ENCODE results near the gene TSSK2.
A peak's percentile ranks its signal among the peaks of the same experiment; 100 is the strongest.

The TSSK2 gene

DNA sequence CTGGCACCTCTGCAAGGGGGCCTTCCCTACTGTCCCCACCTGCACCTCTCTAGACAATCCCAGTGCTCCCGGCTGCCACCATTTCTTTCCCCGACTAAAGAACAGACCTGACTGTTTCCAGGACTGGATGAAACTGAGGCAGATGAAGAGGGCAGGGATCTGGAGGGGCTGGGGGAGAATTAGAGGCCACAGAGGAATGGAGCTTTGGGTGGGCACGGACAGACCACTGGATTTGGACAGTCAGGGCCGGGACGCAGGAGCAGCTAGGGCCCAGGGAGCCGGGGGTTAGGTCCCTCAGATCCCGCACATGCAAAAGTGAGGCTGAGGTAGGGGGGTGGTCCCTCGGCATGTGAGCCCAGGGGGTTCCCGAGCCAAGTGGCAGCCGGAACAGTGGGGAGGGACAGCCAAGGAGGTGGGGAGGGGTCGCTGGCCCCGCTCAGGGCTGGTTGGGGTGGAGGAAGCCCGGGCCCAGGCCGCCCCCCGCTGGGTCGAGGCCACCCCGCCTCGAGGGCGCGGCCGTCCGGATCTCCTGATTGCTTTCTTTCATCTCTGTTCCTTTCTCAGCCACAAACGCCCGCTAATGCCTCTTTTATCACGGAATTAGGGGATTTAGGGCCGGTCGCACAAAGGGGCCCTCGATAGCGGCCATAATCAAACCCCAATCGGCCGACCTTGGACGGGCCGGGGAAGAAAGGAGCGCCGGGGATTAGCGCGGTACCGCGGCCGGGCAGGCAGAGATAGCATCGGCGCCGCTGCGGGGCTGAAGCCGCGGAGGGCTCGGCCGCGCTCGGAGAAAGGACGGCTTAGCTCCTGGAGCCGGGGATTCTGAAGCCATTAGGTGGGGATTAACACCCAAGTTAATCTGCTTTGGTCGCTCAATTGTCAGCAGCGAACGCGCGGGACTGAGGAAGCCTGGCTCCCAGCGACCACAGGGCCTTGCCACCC is 38.2 kb downstream of the TSSK2 start:
- no peak for DNase-seq (ENCODE audit: low read depth in 2 of 2)

GRCh38 chr22:19169947-19170318 is 38.8 kb downstream of the TSSK2 start:
- DNase-seq (ENCODE audit: low read depth in 2 of 2): no peak

- DNase-seq (ENCODE audit: low read depth in 2 of 2): no peak
Observed at GRCh38 chr22:19172213-19173046, 41.3 kb downstream of the TSSK2 start.

GRCh38 chr22:19173047-19174035 is 42.2 kb downstream of the TSSK2 start:
- no peak for DNase-seq (ENCODE audit: low read depth in 2 of 2)

DNA sequence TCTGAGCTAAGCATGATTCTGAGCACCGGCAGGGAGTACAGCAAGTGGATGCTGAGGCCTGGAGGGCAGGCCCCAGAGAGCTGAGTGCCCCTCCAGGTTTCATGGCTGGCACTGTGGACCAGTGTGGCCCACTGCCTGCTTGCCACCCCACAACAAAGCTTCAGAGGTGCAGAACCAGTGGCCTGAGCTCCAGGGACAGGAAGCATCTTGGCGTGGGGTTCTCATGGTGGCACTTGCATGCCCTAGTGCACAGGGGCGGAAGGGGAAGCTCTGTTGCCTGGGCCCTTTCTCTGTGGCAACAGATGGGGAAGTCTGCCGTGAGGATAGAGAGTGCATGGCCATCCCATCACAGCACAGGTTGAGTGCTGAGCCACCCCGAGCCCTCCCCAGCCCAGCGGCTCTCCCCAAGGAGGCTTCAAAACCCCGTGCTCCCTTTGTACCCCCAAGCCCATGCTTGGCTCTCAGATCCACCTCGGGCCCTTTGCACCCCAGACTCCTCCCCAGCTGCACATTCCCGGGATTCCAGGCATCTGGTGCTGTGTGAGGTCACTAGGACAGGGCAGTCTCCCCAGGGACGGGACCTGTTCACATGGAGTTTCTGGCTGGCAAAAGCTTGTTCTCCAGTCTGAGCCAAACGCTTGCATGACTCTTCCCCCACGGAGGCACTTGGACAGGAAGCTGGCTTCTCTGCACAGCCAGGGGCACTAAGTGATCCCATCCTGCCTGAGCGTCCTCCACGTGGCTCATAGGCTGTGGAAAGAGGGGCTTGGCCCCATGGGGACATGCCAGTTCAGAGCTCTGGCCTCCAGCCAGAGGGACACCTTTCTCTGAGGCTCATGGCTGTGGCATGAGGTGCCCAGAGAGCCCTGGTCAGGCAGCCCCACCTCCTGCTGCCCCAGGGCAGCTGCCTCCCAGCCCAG is 43.3 kb downstream of the TSSK2 start:
- DNase-seq (ENCODE audit: low read depth in 2 of 2): no peak

- DNase-seq (ENCODE audit: low read depth in 2 of 2): no peak
Observed at GRCh38 chr22:19175026-19175601, 44.0 kb downstream of the TSSK2 start.

GRCh38 chr22:19175602-19176174 is 44.6 kb downstream of the TSSK2 start:
- DNase-seq (ENCODE audit: low read depth in 2 of 2): no peak

DNA sequence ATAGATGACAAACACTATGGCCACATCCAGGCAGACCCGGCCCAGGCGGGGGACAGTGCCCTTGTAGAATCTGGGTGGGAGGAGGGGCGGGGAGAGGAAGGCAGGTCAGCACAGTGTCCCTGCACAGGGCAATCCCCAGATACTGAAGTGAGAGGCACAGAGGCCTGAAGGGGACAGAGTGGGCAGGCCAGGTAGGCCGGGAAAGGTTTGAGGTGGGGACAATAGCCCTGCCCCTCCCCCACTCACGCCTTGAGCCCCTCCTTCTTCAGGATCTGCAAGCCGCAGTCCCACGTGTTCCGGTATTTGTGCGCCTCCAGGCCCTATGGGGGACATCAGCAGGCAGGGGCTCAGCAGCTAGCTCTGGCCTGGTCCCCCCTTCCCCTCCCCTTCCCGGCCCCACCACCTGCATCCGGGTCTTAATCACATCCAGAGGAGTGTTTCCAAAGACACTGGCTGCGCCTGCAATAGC is 45.1 kb downstream of the TSSK2 start:
- no peak for DNase-seq (ENCODE audit: low read depth in 2 of 2)

- DNase-seq (ENCODE audit: low read depth in 2 of 2): no peak
Observed at GRCh38 chr22:19176732-19177131, 45.6 kb downstream of the TSSK2 start.

- no peak for DNase-seq (ENCODE audit: low read depth in 2 of 2)
Observed at GRCh38 chr22:19177164-19178064, 46.3 kb downstream of the TSSK2 start.

- DNase-seq (ENCODE audit: low read depth in 2 of 2): no peak
Observed at GRCh38 chr22:19178065-19178656, 47.1 kb downstream of the TSSK2 start.

DNA sequence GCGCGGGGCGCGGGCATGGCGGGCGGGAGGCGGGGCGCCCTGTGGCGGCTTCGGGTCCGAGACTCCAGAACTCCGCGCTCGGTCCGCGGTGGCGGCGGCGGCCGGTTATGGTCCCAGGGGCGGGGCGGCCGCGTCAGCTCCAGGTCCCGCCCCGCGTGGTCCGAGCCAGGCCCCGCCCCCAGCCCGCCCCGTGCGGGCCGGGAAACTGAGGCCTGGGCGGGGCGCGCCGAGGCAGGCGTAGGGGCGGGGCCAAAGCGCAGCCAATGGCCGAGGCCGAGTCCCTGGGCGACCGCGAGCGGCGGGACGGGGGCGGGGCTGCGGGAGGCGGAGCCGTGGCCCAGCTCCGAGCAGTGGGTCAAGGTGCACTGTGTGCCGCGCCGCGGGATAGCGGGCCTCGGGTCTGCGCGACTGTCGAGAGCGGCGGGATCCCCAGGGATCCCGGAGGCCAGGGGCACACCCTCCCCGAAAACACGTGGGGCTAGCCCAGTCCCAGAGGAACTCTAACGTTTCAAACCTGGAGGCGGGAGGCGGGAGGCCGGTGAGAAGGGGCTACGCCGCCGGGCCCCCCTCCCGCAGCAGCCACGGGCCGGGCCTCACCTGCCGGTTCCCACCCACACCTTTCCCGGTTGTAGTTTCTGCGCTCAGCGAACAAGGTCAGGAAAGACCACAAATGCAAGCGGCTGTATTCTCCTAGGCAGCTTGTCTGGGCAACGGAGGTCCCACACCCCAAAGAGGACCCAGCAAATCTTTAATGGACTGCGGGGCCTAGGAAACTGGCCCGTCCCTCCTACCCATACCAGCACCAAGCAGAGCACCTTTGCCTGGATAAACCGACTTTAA is 47.8 kb downstream of the TSSK2 start, which contains the start of gene SLC25A1:
SLC25A1 (minus strand) TSS at position 80 of the 840 bp plus-strand sequence; CDS start at position 17, 63 bp downstream.
- DNase-seq (ENCODE audit: low read depth in 2 of 2): peak; percentile 51 to 59

DNA sequence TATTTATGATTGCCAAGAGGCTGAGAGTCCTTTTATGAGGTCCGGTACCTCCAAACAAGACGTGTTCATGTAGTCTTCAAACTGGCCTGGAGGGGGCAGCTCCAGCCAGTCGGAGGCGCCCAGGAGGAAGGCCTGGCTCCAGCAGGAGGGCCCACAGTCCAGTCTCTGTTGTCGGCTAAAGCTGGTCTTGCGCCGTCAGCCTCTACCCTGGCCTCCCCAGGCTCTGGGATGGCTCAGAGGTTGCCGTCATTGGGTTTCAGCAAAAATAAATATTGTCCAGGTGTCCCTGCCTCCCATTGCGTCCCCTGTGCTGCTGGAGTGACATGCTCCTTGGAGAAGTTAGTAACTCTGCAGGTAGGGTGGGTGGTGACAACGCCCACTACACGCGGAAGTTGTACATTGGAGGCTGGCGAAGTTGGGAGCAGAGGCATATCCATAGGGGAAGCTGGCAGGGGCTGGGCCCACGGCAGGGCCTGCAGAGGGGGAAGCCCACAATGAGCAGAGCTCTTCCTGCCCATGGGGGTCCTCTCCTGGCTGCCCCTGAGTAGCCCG is 48.5 kb downstream of the TSSK2 start:
- no peak for DNase-seq (ENCODE audit: low read depth in 2 of 2)

GRCh38 chr22:19180234-19180633 is 49.1 kb downstream of the TSSK2 start:
- DNase-seq (ENCODE audit: low read depth in 2 of 2): no peak

GRCh38 chr22:19180740-19181410 is 49.8 kb downstream of the TSSK2 start:
- no peak for DNase-seq (ENCODE audit: low read depth in 2 of 2)

- no peak for DNase-seq (ENCODE audit: low read depth in 2 of 2)
Observed at GRCh38 chr22:19181786-19182471, 50.8 kb downstream of the TSSK2 start.
